Fibroblast of lung (primary cell): ENCODE data around the gene ETS1.

Source experiments
- EZH2 ChIP-seq: IDR thresholded peaks from 2 replicates; pipeline ENCODE4 v1.5.1; 2012; ENCODE audit warnings: low read length, control low read depth, mild to moderate bottlenecking; ENCODE audit errors: missing control alignments
- TF ChIP-seq, protein P1 (sequence below), 2 donors: IDR thresholded peaks in 1 of 2; conservative IDR thresholded peaks in 1 of 2; 1 replicate in 1 of 2; 2 replicates in 1 of 2; pipeline ENCODE4 v1.5.1; 2011 to 2012; ENCODE audit warnings: low read length in 2 of 2, control low read depth in 1 of 2, inconsistent platforms in 1 of 2, low read depth in 1 of 2, mild to moderate bottlenecking in 1 of 2

DNA sequence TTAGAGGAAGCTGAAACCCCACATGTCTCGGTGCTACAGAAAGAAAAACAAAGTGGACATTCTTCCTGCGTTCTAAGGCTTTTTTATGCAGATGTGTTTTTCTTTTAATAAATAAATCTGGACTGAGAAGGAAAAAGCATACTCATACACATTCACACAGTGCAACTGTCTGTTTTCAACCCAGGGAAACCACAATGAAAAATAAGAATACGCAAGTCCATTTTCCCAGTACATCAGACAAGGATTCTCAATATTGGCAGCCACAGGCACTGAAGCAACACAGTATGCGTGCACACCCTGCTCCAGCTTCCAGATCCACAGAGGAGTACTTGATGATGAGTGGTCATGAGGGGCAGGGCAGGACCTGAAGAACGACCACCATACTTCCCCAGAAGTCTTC lies 86.9 kb downstream of the ETS1 start:
- TF ChIP-seq, protein P1, sequence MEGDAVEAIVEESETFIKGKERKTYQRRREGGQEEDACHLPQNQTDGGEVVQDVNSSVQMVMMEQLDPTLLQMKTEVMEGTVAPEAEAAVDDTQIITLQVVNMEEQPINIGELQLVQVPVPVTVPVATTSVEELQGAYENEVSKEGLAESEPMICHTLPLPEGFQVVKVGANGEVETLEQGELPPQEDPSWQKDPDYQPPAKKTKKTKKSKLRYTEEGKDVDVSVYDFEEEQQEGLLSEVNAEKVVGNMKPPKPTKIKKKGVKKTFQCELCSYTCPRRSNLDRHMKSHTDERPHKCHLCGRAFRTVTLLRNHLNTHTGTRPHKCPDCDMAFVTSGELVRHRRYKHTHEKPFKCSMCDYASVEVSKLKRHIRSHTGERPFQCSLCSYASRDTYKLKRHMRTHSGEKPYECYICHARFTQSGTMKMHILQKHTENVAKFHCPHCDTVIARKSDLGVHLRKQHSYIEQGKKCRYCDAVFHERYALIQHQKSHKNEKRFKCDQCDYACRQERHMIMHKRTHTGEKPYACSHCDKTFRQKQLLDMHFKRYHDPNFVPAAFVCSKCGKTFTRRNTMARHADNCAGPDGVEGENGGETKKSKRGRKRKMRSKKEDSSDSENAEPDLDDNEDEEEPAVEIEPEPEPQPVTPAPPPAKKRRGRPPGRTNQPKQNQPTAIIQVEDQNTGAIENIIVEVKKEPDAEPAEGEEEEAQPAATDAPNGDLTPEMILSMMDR (conservative IDR thresholded peaks at IDR 0.05 in 1 of 2, IDR thresholded peaks at IDR 0.05 in 1 of 2; ENCODE audit: low read depth in 1 of 2, low read length in 2 of 2): no peak
- no peak for TF ChIP-seq EZH2
